Measurements from ENCODE around the gene CHSY1.

CHSY1 gene

GRCh38 chr15:101267320-101268104 lies 15.7 kb upstream of the CHSY1 start:
- peak; percentile 87 for DNase-seq (ENCODE audit: low spot score)

- DNase-seq (ENCODE audit: low spot score): no peak
Measured at GRCh38 chr15:101266787-101267186, 14.9 kb upstream of the CHSY1 start.

GRCh38 chr15:101266034-101266433 lies 14.2 kb upstream of the CHSY1 start:
- no peak for DNase-seq (ENCODE audit: low spot score)

GRCh38 chr15:101264911-101265641 lies 13.2 kb upstream of the CHSY1 start:
- DNase-seq (ENCODE audit: low spot score): no peak

GRCh38 chr15:101264011-101264410 lies 12.2 kb upstream of the CHSY1 start:
- no peak for DNase-seq (ENCODE audit: low spot score)

GRCh38 chr15:101262551-101262950 lies 10.7 kb upstream of the CHSY1 start:
- no peak for DNase-seq (ENCODE audit: low spot score)

- DNase-seq (ENCODE audit: low spot score): peak; percentile 62
Measured at GRCh38 chr15:101258238-101259144, 6.6 kb upstream of the CHSY1 start.

- DNase-seq (ENCODE audit: low spot score): no peak
Measured at GRCh38 chr15:101256757-101257156, 4.9 kb upstream of the CHSY1 start.

- DNase-seq (ENCODE audit: low spot score): no peak
Measured at GRCh38 chr15:101255615-101256241, 3.9 kb upstream of the CHSY1 start.

- no peak for DNase-seq (ENCODE audit: low spot score)
Measured at GRCh38 chr15:101255051-101255395, 3.2 kb upstream of the CHSY1 start.

- no peak for DNase-seq (ENCODE audit: low spot score)
Measured at GRCh38 chr15:101254157-101255050, 2.6 kb upstream of the CHSY1 start.

GRCh38 chr15:101252836-101253235 lies 988 bp upstream of the CHSY1 start:
- DNase-seq (ENCODE audit: low spot score): no peak

- DNase-seq (ENCODE audit: low spot score): no peak
Measured at GRCh38 chr15:101250873-101251829, 697 bp downstream of the CHSY1 start.

- no peak for DNase-seq (ENCODE audit: low spot score)
Measured at GRCh38 chr15:101250341-101250831, 1.5 kb downstream of the CHSY1 start.

- no peak for DNase-seq (ENCODE audit: low spot score)
Measured at GRCh38 chr15:101248274-101248673, 3.6 kb downstream of the CHSY1 start.

GRCh38 chr15:101246824-101247745 lies 4.8 kb downstream of the CHSY1 start:
- no peak for DNase-seq (ENCODE audit: low spot score)

GRCh38 chr15:101246391-101246790 lies 5.5 kb downstream of the CHSY1 start:
- no peak for DNase-seq (ENCODE audit: low spot score)

- DNase-seq (ENCODE audit: low spot score): no peak
Measured at GRCh38 chr15:101244889-101245668, 6.8 kb downstream of the CHSY1 start.
